Gastroesophageal sphincter (tissue), 3 donors: Measurements from ENCODE around the gene SRPK2.

Experiments
- POLR2A ChIP-seq, 2 donors: fragments of 450-650 bp; IDR thresholded peaks; one replicate each; pipeline ENCODE4 v1.6.1; 2017; ENCODE audit warnings: antibody characterized with exemption in 2 of 2, mild to moderate bottlenecking in 2 of 2, moderate library complexity in 1 of 2
- POLR2AphosphoS5 ChIP-seq: sonication (generic); formaldehyde crosslinking; IDR thresholded peaks from one replicate; pipeline ENCODE4 v1.6.1; 2017; ENCODE audit warnings: antibody characterized with exemption
- TF ChIP-seq, protein P1 (sequence below), 4 experiments: fragments of 200-600 bp in 2 of 4; fragments of 450-650 bp in 2 of 4; sonication (generic) in 1 of 4; IDR thresholded peaks; one replicate each; pipeline ENCODE4 v1.5.1; 2017 to 2019; ENCODE audit warnings: antibody characterized with exemption in 4 of 4, mild to moderate bottlenecking in 2 of 4, moderate library complexity in 2 of 4

DNA sequence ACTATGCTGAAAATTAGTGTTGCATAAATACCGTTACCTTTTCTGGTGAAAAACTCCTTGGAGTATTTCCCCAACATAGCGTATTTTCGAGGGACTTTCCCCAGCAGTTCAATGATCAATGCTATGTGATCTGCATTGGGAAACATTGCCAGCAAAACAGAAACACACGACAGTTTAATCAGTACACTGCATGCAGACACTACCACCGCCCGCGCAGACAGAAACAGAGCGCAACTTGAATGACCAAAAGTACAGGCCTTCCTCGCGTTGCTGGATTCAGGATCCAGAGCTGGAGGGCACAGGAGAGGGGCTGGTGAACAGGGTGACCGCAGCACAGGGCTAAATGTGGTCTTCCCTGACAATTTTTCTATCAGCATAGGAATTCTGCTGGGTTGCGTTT is 263.0 kb downstream of the SRPK2 start:
- TF ChIP-seq POLR2A (IDR thresholded peaks at IDR 0.05) (no peak), POLR2AphosphoS5 (no peak)
- TF ChIP-seq, protein P1, sequence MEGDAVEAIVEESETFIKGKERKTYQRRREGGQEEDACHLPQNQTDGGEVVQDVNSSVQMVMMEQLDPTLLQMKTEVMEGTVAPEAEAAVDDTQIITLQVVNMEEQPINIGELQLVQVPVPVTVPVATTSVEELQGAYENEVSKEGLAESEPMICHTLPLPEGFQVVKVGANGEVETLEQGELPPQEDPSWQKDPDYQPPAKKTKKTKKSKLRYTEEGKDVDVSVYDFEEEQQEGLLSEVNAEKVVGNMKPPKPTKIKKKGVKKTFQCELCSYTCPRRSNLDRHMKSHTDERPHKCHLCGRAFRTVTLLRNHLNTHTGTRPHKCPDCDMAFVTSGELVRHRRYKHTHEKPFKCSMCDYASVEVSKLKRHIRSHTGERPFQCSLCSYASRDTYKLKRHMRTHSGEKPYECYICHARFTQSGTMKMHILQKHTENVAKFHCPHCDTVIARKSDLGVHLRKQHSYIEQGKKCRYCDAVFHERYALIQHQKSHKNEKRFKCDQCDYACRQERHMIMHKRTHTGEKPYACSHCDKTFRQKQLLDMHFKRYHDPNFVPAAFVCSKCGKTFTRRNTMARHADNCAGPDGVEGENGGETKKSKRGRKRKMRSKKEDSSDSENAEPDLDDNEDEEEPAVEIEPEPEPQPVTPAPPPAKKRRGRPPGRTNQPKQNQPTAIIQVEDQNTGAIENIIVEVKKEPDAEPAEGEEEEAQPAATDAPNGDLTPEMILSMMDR (IDR thresholded peaks at IDR 0.05): no peak
